Adrenal gland (tissue), 5 donors: ENCODE data around the gene MYH6.

Source experiments
- POLR2A ChIP-seq, 2 donors: fragments of 450-650 bp; IDR thresholded peaks; one replicate each; pipeline ENCODE4 v1.6.1; 2017; ENCODE audit warnings: antibody characterized with exemption in 2 of 2, mild to moderate bottlenecking in 2 of 2, moderate library complexity in 1 of 2
- TF ChIP-seq, protein P1 (sequence below), 6 experiments: fragments of 450-650 bp in 4 of 6; fragments of 200-600 bp in 2 of 6; sonication (generic) in 1 of 6; IDR thresholded peaks; 1 replicate in 5 of 6; 2 replicates in 1 of 6; pipeline versions ENCODE4 v1.5.1 to v1.8.0; 2016 to 2021; ENCODE audit warnings: antibody characterized with exemption in 6 of 6, mild to moderate bottlenecking in 2 of 6, moderate library complexity in 1 of 6
- donor health status: DM: no; HTN: no; CAD: no.

DNA sequence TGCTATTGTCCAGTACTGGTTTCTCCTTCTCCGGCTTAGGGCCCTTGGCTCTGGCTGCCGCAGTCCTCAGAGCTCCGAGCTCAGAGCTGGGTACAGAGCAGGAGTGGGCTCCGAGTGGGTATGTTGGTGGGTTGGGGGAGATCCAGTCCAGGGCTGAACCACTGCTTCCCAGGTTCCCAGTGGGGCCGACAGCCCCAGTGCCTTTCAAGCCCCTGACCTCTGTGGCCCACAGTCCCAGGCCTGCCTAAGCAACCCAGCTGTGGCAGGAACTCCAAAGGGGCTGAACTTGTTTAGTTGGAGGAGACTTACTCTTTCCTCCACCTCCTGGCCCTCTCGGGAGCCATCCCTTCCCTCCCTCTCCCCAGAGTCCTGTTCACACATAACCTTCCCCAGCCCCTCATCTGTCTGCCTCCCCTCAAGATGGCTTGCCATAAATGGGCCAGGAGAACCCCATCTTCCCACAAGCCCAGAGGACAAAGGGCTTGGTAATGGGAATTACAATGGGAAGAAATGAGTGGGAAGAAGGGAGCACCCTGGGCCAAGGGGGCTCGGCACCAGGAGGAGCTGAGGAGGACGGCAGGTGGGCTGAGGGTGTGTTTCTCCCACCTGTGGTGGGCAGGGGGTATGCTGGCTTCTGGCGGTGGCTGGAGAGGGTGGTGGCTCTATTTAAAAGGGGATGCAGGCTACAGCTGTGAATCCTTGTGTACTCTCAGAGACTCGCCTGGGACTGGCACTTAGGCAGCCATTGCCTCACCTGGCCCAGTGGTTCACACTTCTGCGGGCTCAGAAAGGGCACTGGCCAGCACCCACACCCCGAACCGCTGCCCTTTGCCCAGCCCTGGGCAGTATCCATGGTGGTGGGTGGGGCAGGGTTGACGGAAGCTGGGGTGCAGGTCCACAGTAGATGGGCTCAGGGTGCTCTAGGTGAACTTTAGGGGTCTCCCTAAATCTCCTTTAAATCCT lies 3.8 kb upstream of the MYH6 start:
- TF ChIP-seq, protein P1, sequence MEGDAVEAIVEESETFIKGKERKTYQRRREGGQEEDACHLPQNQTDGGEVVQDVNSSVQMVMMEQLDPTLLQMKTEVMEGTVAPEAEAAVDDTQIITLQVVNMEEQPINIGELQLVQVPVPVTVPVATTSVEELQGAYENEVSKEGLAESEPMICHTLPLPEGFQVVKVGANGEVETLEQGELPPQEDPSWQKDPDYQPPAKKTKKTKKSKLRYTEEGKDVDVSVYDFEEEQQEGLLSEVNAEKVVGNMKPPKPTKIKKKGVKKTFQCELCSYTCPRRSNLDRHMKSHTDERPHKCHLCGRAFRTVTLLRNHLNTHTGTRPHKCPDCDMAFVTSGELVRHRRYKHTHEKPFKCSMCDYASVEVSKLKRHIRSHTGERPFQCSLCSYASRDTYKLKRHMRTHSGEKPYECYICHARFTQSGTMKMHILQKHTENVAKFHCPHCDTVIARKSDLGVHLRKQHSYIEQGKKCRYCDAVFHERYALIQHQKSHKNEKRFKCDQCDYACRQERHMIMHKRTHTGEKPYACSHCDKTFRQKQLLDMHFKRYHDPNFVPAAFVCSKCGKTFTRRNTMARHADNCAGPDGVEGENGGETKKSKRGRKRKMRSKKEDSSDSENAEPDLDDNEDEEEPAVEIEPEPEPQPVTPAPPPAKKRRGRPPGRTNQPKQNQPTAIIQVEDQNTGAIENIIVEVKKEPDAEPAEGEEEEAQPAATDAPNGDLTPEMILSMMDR (IDR thresholded peaks at IDR 0.05), result no peak
- TF ChIP-seq POLR2A (IDR thresholded peaks at IDR 0.05), result no peak
